Left lung (tissue), 10 donors: ENCODE measurements around the gene WIPI1. TPM values are rescaled to one million over a fixed set of nuclear protein-coding genes. Genes with fewer than 3 reads are reported as not detected.

ENCODE experiments used
- ATAC-seq: fragments of 200-7000 bp; cut with Tn5 transposase; one replicate; pipeline ENCODE4 v1.9.1; 2020; ENCODE audit warnings: moderate library complexity
- DNase-seq, 4 donors: peaks; one replicate each; pipeline ENCODE4 v3.0.0-alpha.2; 2013 to 2020
- H3K27ac ChIP-seq, 2 donors: fragments of 200-600 bp; sonication (generic) in 1 of 2; one replicate each; pipeline versions ENCODE4 v1.5.0 to v1.8.0; 2020 to 2021
- H3K27me3 ChIP-seq, 2 donors: fragments of 200-600 bp; sonication (generic) in 1 of 2; one replicate each; pipeline versions ENCODE4 v1.5.0 to v1.8.0; 2020 to 2021
- H3K36me3 ChIP-seq, 2 donors: fragments of 200-600 bp; sonication (generic) in 1 of 2; one replicate each; pipeline versions ENCODE4 v1.5.0 to v1.8.0; 2020 to 2021
- H3K4me1 ChIP-seq, 2 donors: fragments of 200-600 bp; one replicate each; pipeline ENCODE4 v1.8.0; 2021
- H3K4me3 ChIP-seq, 2 donors: fragments of 200-600 bp; sonication (generic) in 1 of 2; one replicate each; pipeline versions ENCODE4 v1.5.0 to v1.8.0; 2020 to 2021; ENCODE audit warnings: mild to moderate bottlenecking in 1 of 2
- H3K9me3 ChIP-seq, 2 donors: fragments of 200-600 bp; sonication (generic) in 1 of 2; one replicate each; pipeline versions ENCODE4 v1.5.0 to v1.8.0; 2020 to 2021
- CTCF ChIP-seq, 2 donors: fragments of 200-600 bp; sonication (generic) in 1 of 2; IDR thresholded peaks; one replicate each; pipeline versions ENCODE4 v1.5.0 to v1.8.0; 2021; ENCODE audit warnings: antibody characterized with exemption in 2 of 2
- intact Hi-C, 2 donors: fragments of 100-400 bp; cut with DNase I; formaldehyde crosslinking; loops; one replicate each; pipeline versions ENCODE4 v1.11.2 to v1.14.2; 2022
- polyA plus RNA-seq, 6 donors: library from polyadenylated mRNA; unstranded; fragments of 120-200 nt; gene quantifications; one replicate each; pipeline ENCODE4 v1.2.1, GENCODE V29; 2013; ENCODE audit not compliant: insufficient read length in 6 of 6
- total RNA-seq, 2 donors: library from RNA; stranded (reverse); fragmentation: NEBNext Ultra II Directional; extraction: Animal tissue kit (Norgen Biotek cat#: 25700); gene quantifications; one replicate each; pipeline ENCODE4 v1.2.1, GENCODE V29; 2021
- donor health status: DM: no; HTN: yes; CAD: no.
- donor health status: DM: no; HTN: no; CAD: no.

Gene WIPI1
- total and polyA plus RNA-seq, 8 donors: 19.2 to 57.1 (median 21.7) TPM

- peaks cover 8 to 42% of the 10 kb centered on the region in 2 donors for H3K4me1 ChIP-seq
- DNase-seq (no peak), ATAC-seq (no peak)
- no peaks in the 10 kb centered on the region for H3K9me3 ChIP-seq
- no peak overlapping the region for H3K4me3 ChIP-seq
- intact Hi-C loops: no loop called here
- no peaks in the 10 kb centered on the region for H3K27me3 ChIP-seq
- H3K27ac ChIP-seq: no peak overlapping the region
- H3K36me3 ChIP-seq: peaks cover 0 to 73% of the 10 kb centered on the region in 2 donors
- no peak for TF ChIP-seq CTCF (IDR thresholded peaks at IDR 0.05)
These were observed 13.3 kb downstream of the WIPI1 start for GRCh38 chr17:68443972-68444464.

GRCh38 chr17:68441070-68441770, 16.1 kb downstream of the WIPI1 start:
- peak overlapping the region; percentile 61 to 91 for H3K27ac ChIP-seq
- H3K4me1 ChIP-seq: peaks cover 12 to 70% of the 10 kb centered on the region in 2 donors
- no peaks in the 10 kb centered on the region for H3K9me3 ChIP-seq
- no peaks in the 10 kb centered on the region for H3K27me3 ChIP-seq
- DNase-seq (peak in 1 of 4 donors; percentile 56), ATAC-seq (peak; percentile 51)
- intact Hi-C loops: no loop called here
- no peak for TF ChIP-seq CTCF (IDR thresholded peaks at IDR 0.05)
- H3K36me3 ChIP-seq: peaks cover 0 to 45% of the 10 kb centered on the region in 2 donors
- no peak overlapping the region for H3K4me3 ChIP-seq

GRCh38 chr17:68440526-68440925, 16.8 kb downstream of the WIPI1 start:
- peak overlapping the region; percentile 61 to 91 for H3K27ac ChIP-seq
- no peaks in the 10 kb centered on the region for H3K27me3 ChIP-seq
- ATAC-seq (no peak), DNase-seq (no peak)
- intact Hi-C loops: no loop called here
- H3K4me1 ChIP-seq: peaks cover 12 to 74% of the 10 kb centered on the region in 2 donors
- peaks cover 0 to 45% of the 10 kb centered on the region in 2 donors for H3K36me3 ChIP-seq
- TF ChIP-seq CTCF (IDR thresholded peaks at IDR 0.05): no peak
- H3K9me3 ChIP-seq: no peaks in the 10 kb centered on the region
- H3K4me3 ChIP-seq: no peak overlapping the region

- H3K27ac ChIP-seq: peak overlapping the region in 1 of 2 donors; percentile 91
- intact Hi-C loops: no loop called here
- H3K4me3 ChIP-seq: no peak overlapping the region
- H3K27me3 ChIP-seq: no peaks in the 10 kb centered on the region
- no peaks in the 10 kb centered on the region for H3K9me3 ChIP-seq
- peaks cover 0 to 46% of the 10 kb centered on the region in 2 donors for H3K36me3 ChIP-seq
- ATAC-seq (no peak), DNase-seq (no peak)
- TF ChIP-seq CTCF (IDR thresholded peaks at IDR 0.05): no peak
- H3K4me1 ChIP-seq: peaks cover 12 to 74% of the 10 kb centered on the region in 2 donors
These were observed 17.5 kb downstream of the WIPI1 start for GRCh38 chr17:68439656-68440290.
